GDM1 (cell line): ENCODE measurements around the gene AFAP1L2.

Experiments
- DNase-seq: peaks from one replicate; lab custom pipeline; 2025; lab: John Stamatoyannopoulos, UW

Gene AFAP1L2

GRCh38 chr10:114288424-114289095, 115.7 kb downstream of the AFAP1L2 start:
- no peak for DNase-seq

GRCh38 chr10:114286921-114287320, 117.4 kb downstream of the AFAP1L2 start:
- DNase-seq, result no peak

DNA sequence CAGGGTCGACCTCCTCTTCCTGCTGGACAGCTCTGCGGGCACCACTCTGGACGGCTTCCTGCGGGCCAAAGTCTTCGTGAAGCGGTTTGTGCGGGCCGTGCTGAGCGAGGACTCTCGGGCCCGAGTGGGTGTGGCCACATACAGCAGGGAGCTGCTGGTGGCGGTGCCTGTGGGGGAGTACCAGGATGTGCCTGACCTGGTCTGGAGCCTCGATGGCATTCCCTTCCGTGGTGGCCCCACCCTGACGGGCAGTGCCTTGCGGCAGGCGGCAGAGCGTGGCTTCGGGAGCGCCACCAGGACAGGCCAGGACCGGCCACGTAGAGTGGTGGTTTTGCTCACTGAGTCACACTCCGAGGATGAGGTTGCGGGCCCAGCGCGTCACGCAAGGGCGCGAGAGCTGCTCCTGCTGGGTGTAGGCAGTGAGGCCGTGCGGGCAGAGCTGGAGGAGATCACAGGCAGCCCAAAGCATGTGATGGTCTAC, 118.3 kb downstream of the AFAP1L2 start:
- DNase-seq, result no peak

GRCh38 chr10:114284346-114285071, 119.8 kb downstream of the AFAP1L2 start:
- no peak for DNase-seq

- no peak for DNase-seq
These were observed 120.6 kb downstream of the AFAP1L2 start for GRCh38 chr10:114283535-114284234.

- DNase-seq, result no peak
These were observed 121.2 kb downstream of the AFAP1L2 start for GRCh38 chr10:114283091-114283490.

DNA sequence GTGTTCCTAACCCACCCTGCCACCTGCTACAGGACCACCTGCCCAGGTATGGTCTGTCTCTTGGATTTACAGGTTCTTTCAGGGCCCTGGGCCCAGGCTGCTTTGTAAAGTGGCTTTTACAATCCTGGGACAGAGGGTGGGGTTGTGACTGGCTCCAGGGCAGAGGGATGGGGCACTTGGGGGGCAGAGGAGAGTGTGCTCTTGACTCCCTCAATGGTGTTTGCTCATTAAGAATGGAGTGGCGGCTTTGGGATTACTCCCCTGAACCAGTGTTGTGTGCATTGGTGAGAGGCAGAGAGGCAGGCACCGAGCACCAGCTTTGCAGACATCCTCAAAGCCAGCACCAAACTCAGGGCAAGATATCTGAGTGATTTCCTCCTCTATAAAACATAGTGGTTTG, 121.8 kb downstream of the AFAP1L2 start:
- no peak for DNase-seq

- DNase-seq, result no peak
These were observed 122.8 kb downstream of the AFAP1L2 start for GRCh38 chr10:114281461-114281860.

DNA sequence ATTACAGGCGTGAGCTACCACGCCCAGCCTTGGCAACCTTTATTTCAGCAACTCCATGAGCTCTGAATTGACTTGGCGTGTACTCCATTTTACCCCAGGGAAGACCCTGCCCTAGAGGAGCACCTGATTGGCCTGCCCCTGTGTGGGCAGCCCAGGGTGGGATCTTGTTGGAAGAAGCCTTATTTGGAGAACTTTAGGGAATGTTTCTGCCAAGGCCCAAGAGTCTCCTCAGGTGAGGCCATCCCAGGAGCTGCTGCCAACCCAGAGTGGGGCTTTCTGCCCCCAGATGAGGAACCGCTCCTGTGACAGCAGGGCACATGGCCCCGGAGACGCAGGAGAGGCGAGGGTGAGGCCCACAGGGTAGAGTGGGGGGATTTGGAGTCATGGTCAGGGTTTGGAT, 123.3 kb downstream of the AFAP1L2 start:
- no peak for DNase-seq

DNA sequence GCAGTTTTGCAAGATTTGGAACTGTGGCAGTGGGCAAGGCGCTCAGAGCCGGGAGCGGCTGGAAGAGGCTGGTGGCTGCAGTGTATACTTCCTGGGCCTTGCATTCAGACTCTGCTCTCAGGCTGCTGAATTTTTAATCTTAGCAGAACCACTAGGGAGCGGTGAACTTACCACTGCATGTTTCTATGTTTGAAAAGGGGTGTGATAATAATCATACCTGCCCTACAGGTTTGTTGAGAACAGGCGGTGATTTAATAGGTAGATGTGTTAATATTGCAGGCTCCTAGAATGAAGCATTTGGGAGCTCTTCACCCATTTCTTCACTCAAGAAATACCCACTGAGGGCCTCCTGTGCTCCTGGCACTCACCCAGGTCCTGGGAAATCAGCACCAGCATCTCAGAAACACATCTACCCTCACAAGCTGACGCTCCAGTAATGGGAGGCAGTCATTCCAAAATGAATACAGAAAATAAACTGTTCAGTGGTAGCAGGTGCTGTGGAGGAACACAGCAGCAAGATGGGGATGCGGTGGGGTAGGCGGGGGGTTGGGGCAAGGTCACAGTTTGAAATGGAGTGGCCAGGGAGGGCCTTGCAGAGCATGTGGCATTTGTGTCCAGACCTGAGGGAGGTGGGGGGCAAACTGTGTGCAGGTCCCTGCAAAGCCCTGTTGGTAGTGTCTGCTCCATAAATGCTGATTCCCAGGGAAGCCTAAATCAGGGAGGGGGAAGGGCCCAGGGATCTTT, 124.2 kb downstream of the AFAP1L2 start:
- DNase-seq, result no peak

DNA sequence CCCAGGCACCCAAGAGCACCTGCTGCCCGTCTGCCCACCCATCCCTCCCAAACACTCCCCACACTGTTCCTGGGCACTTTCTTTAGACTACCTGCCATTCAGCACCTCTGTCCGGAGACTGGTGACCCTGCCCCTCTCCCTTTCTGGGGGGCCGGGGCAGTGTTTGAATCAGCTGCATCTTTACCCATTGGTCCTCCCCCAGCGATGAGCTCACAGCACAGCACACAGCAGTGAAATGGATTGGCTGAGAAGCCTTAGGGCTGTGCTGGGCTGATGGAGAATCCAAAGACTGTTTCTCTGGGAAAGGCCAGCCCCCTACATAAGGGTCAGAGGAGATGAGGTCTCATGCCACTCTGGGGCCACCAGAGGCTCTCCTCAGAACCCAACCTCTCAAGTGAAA, 125.0 kb downstream of the AFAP1L2 start:
- DNase-seq, result no peak

- no peak for DNase-seq
These were observed 125.5 kb downstream of the AFAP1L2 start for GRCh38 chr10:114278884-114279191.

DNA sequence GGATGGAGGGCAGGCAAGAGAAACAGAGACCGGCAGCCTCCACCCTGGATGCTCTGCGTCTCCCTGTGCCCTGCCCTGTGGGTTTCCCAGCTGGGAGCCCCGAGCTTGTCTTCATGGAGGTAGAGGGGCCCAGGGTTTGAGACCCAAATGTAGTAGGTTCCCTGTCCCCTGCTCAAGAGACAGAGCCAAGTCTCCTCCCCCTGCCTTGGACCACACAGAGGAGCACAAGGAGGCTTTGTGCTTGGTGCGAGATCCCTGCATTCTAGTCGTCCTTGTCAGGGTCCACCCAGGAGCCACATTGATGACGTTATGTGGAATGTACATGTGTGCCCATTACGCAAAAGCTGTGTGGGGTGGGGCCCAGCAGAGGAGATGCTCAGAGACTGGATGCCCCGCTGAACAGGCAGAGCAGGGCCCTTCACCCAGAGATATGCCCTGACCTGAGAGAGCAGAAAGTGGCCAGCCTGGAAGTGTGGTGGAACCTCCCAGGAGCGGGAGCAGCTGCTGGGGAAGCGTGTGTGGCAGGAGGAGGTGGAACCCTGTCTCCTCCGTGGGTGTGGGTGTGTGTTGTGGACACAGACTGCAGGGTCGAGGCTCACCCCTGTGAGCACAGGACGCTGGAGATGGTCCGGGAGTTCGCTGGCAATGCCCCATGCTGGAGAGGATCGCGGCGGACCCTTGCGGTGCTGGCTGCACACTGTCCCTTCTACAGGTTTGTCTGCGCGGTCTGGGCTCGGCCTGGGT, 126.0 kb downstream of the AFAP1L2 start:
- DNase-seq, result no peak

DNA sequence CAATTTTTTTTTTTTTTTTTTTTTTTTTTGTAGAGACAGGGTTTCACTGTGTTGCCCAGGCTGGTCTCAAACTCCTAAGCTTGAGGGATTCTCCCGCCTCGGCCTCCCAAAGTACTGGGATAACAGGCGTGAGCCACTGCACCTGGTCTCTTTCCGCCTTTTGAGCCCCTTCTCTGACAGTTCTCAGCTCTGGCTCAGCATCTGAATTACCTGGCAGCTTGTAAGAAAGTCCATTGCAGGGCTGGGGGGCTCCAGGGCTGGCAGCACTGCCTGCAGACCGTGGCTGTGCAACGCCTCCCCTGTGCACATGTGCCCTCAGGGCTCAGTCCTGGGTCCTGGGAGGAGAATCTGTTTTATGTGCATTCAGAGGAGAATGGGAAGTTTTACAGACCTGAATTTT, 127.6 kb downstream of the AFAP1L2 start:
- no peak for DNase-seq

DNA sequence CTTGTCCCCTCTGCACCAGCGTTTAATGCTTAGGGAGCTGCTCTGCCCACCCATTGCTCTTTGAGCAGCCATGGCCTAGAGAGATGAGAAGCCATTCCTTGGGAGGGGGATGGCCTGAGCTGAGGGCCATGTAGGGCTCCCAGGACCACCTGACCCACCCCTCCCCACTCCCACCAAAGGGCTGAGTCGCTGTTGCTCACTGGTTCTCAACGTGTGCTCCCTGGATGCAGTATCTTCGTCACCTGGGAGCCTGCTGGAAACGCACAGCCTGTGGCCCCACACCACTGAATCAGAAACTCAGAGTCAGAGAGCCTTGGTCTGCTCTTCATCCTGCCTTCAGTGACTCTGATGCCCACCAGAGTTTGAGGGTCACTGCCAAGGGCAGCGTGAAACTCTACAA, 128.2 kb downstream of the AFAP1L2 start:
- DNase-seq, result no peak

DNA sequence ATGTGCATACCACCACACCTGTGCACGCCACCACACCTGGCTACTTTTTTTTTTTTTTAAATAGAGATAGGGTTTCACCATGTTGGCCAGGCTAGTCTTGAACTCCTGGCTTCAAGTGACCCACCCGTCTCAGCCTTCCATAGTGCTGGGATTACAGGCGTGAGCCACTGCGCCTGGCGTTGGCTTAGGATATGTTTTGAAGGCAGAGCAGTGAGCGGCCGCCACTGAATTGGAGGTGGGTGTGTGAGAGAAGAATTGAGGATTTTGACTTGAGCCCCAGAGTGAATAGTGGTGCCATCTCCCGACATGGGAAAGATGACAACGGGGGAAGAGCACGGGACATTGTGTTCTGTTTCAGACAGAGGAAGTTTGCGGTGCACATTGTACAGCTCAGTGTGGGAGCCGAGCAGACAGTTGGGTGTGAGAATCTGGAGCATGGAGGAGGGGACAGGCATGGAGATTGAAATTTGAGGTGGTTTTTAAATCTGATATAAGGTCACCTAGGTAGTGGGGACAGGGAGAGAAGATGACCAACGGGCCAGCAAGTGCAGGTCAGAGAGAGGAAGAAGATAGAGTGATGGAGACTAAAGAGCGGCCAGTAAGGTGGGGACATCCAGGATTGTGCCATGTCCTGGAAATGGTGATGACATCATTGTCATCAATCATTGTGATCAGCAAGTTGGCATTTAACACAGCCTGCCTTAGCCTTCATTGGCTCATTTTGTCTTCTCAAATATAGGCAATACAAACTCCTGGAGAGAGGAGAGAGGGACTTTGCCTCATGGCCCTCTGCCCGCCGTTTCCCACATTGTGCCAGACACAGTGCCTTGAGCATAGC, 129.5 kb downstream of the AFAP1L2 start:
- no peak for DNase-seq

DNA sequence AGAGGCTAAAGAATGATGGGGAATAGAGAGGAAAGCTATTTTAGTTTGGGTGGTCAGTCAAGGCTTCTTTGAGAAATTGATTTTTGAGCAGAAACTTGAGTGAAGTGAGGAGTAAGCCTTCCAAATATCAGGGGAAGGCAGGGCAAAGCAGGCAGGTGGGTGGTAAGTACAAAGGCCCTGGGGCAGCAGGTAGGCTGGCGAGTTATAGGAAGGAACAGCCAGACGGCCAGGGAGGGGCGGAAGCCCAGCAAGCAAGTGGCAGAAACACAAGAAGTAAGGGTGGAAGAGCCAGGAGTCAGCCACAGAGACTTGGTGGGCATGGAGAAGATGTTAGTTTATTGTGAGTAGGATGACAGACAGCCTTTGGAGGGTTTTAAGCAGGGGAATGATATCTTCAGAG, 130.4 kb downstream of the AFAP1L2 start:
- DNase-seq, result no peak

- DNase-seq, result no peak
These were observed 131.6 kb downstream of the AFAP1L2 start for GRCh38 chr10:114272696-114273095.

GRCh38 chr10:114271779-114272167, 132.5 kb downstream of the AFAP1L2 start:
- DNase-seq, result no peak

- no peak for DNase-seq
These were observed 133.1 kb downstream of the AFAP1L2 start for GRCh38 chr10:114271075-114271778.
